Heart right ventricle (tissue), 16 donors: ENCODE measurements around the gene TSKU. TPM values are rescaled to one million over a fixed set of nuclear protein-coding genes. Genes with fewer than 3 reads are reported as not detected.

Experiments used
- ATAC-seq, 8 donors: fragments of 200-7000 bp; cut with Tn5 transposase; one replicate each; pipeline ENCODE4 v1.9.1; 2020; ENCODE audit warnings: mild to moderate bottlenecking in 8 of 8, moderate library complexity in 8 of 8, moderate number of reproducible peaks in 1 of 8
- DNase-seq, 2 donors: peaks; one replicate each; pipeline ENCODE4 v3.0.0-alpha.2; 2020
- H3K27ac ChIP-seq, 10 donors: fragments of 200-600 bp; sonication (generic) in 2 of 10; one replicate each; pipeline versions ENCODE4 v1.5.0 to v1.8.0; 2020 to 2022; ENCODE audit warnings: mild to moderate bottlenecking in 3 of 10
- H3K27me3 ChIP-seq, 7 donors: fragments of 200-600 bp; one replicate each; pipeline ENCODE4 v1.8.0; 2021 to 2022; ENCODE audit warnings: mild to moderate bottlenecking in 2 of 7
- H3K36me3 ChIP-seq, 9 donors: fragments of 200-600 bp; sonication (generic) in 1 of 9; one replicate each; pipeline versions ENCODE4 v1.5.0 to v1.8.0; 2020 to 2022; ENCODE audit warnings: mild to moderate bottlenecking in 2 of 9
- H3K4me1 ChIP-seq, 9 donors: fragments of 200-600 bp; sonication (generic) in 1 of 9; one replicate each; pipeline versions ENCODE4 v1.5.0 to v1.8.0; 2020 to 2022; ENCODE audit warnings: mild to moderate bottlenecking in 4 of 9
- H3K4me3 ChIP-seq, 10 donors: fragments of 200-600 bp; sonication (generic) in 2 of 10; one replicate each; pipeline versions ENCODE4 v1.5.0 to v1.8.0; 2020 to 2022; ENCODE audit warnings: mild to moderate bottlenecking in 7 of 10, moderate library complexity in 2 of 10
- H3K9me3 ChIP-seq, 11 donors: fragments of 200-600 bp in 10 of 11; sonication (generic) in 2 of 11; one replicate each; pipeline versions ENCODE4 v1.5.0 to v1.8.0; 2013 to 2022; ENCODE audit warnings: mild to moderate bottlenecking in 2 of 11, control low read depth in 1 of 11, moderate library complexity in 1 of 11
- CTCF ChIP-seq, 9 donors: fragments of 200-600 bp; sonication (generic) in 2 of 9; IDR thresholded peaks; one replicate each; pipeline versions ENCODE4 v1.5.0 to v1.8.0; 2021 to 2022; ENCODE audit warnings: antibody characterized with exemption in 9 of 9, mild to moderate bottlenecking in 5 of 9, moderate library complexity in 1 of 9
- WGBS, 2 donors: extraction: QIAGEN DNeasy Blood & Tissue Kit; methylation state at CpG; one replicate each; pipeline ENCODE4 v1.1.7; 2013; ENCODE audit warnings: inconsistent platforms in 1 of 2; 5-methylcytosine and 5-hydroxymethylcytosine counted together
- intact Hi-C, 10 donors: fragments of 100-400 bp; cut with DNase I; formaldehyde crosslinking; loops; one replicate each; pipeline versions ENCODE4 v1.11.1 to v1.14.2; 2022
- polyA plus RNA-seq, 2 donors: library from polyadenylated mRNA; stranded (reverse); fragments of 200-250 nt; gene quantifications; one replicate each; pipeline ENCODE4 v1.2.3, GENCODE V29; 2013
- total RNA-seq, 10 donors: library from RNA; stranded (reverse); fragmentation: NEBNext Ultra II Directional in 3 of 10; extraction: Animal tissue kit (Norgen Biotek cat#: 25700) in 3 of 10; gene quantifications; one replicate each; pipeline versions ENCODE4 v1.2.1 to v1.2.4, GENCODE V29; 2021 to 2023
- donor health status: Arrhythmogenic right ventricular cardiomyopathy.
- donor health status: ischemic (EF 13 %, LVEDD 7.1; RV severe dilation, severe dysfunction).
- donor health status: healthy with polysubstance abuse.
- donor health status: DM: no; HTN: yes; CAD: no.
- donor health status: DM: no; HTN: no; CAD: no.
- donor health status: ischemic (EF 25% LVEDD 6.9; RV normal size, moderate dysfunction).
- donor health status: ischemic (EF 25% LVEDD 5.7; RV mildly dilated, moderate dysfunction).
- donor health status: healthy.
- donor health status: DM: yes; HTN: yes; CAD: no.
- donor health status: Ischemic cardiomyopathy.
- donor health status: ischemic (EF 35%, LVEDD 5.7; RV mildly dilated, moderate dysfunction).
- donor health status: nonischemic (EF 11% LVEDD 7.7; RV severe dilation, severe dysfunction).
- donor health status: DM: yes; HTN: yes; CAD: no.
- donor health status: PGD.
- donor health status: ischemic (EF 29% LVEDD 5.4; RV normal size, mild dysfunction).
- donor health status: nonischemic (EF 23%, LVEDD 6.1; RV moderate dilation, normal function).

The TSKU gene
- total and polyA plus RNA-seq, 12 donors, result 3.0 to 21.9 (median 6.8) TPM

- H3K4me1 ChIP-seq, result peaks cover 12 to 74% (median 63%) of the 10 kb centered on the region in 9 donors
- DNase-seq (no peak), ATAC-seq (peak in 6 of 8 donors; percentile 4 to 73 (median 38))
- no peaks in the 10 kb centered on the region for H3K27me3 ChIP-seq
- no peaks in the 10 kb centered on the region for H3K9me3 ChIP-seq
- H3K27ac ChIP-seq, result peak overlapping the region in 6 of 10 donors; percentile 4 to 52 (median 36)
- H3K36me3 ChIP-seq, result no peaks in the 10 kb centered on the region
- no peak for TF ChIP-seq CTCF (IDR thresholded peaks at IDR 0.05)
- intact Hi-C loops, result no loop called here
- WGBS, 2 donors, result 29 to 34% methylated on average over 5 of the region's 5 CpGs
- no peak overlapping the region for H3K4me3 ChIP-seq
Observed at GRCh38 chr11:76765863-76766350, 17.2 kb upstream of the TSKU start.

GRCh38 chr11:76766521-76766920, 16.6 kb upstream of the TSKU start:
- DNase-seq (no peak), ATAC-seq (no peak)
- Histone ChIP-seq H3K36me3 (no peaks in the 10 kb centered on the region), H3K4me3 (no peak overlapping the region), H3K9me3 (no peaks in the 10 kb centered on the region), H3K27ac (peak overlapping the region in 5 of 10 donors; percentile 4 to 52 (median 25)), H3K27me3 (no peaks in the 10 kb centered on the region), H3K4me1 (peaks cover 12 to 80% (median 69%) of the 10 kb centered on the region in 9 donors)
- 92 to 95% methylated on average over 6 of the region's 6 CpGs for WGBS, 2 donors
- intact Hi-C loops, result no loop called here
- no peak for TF ChIP-seq CTCF (IDR thresholded peaks at IDR 0.05)

- Histone ChIP-seq H3K4me1 (peaks cover 16 to 92% (median 80%) of the 10 kb centered on the region in 9 donors), H3K4me3 (no peak overlapping the region), H3K27ac (peak overlapping the region in 5 of 10 donors; percentile 7 to 74 (median 29)), H3K9me3 (no peaks in the 10 kb centered on the region), H3K27me3 (no peaks in the 10 kb centered on the region), H3K36me3 (no peaks in the 10 kb centered on the region)
- 47 to 50% methylated on average over 5 of the region's 5 CpGs for WGBS, 2 donors
- no peak for DNase-seq
- TF ChIP-seq CTCF (IDR thresholded peaks at IDR 0.05), result no peak
- intact Hi-C loops, result no loop called here
- no peak for ATAC-seq
Observed at GRCh38 chr11:76767659-76768058, 15.5 kb upstream of the TSKU start.

GRCh38 chr11:76768088-76768908, 14.9 kb upstream of the TSKU start:
- Histone ChIP-seq H3K4me1 (peaks cover 21 to 92% (median 83%) of the 10 kb centered on the region in 9 donors), H3K27me3 (no peaks in the 10 kb centered on the region), H3K27ac (peak overlapping the region in 5 of 10 donors; percentile 7 to 74 (median 29)), H3K9me3 (no peaks in the 10 kb centered on the region), H3K36me3 (no peaks in the 10 kb centered on the region), H3K4me3 (no peak overlapping the region)
- intact Hi-C loops, result no loop called here
- ATAC-seq (peak; percentile 7 to 54 (median 28)), DNase-seq (no peak)
- TF ChIP-seq CTCF (IDR thresholded peaks at IDR 0.05), result no peak
- WGBS, 2 donors, result 14 to 19% methylated on average over 7 of the region's 7 CpGs
